GM18511 (cell line): ENCODE results near the gene PSMC2.
A peak's percentile ranks its signal among the peaks of the same experiment; 100 is the strongest.

Experiments used
- ATAC-seq: cut with Tn5 transposase; IDR thresholded peaks from one replicate; pipeline ENCODE4 v1.9.1; 2021; ENCODE audit warnings: mild to moderate bottlenecking, moderate library complexity; ENCODE audit not compliant: unreplicated experiment

PSMC2 gene

DNA sequence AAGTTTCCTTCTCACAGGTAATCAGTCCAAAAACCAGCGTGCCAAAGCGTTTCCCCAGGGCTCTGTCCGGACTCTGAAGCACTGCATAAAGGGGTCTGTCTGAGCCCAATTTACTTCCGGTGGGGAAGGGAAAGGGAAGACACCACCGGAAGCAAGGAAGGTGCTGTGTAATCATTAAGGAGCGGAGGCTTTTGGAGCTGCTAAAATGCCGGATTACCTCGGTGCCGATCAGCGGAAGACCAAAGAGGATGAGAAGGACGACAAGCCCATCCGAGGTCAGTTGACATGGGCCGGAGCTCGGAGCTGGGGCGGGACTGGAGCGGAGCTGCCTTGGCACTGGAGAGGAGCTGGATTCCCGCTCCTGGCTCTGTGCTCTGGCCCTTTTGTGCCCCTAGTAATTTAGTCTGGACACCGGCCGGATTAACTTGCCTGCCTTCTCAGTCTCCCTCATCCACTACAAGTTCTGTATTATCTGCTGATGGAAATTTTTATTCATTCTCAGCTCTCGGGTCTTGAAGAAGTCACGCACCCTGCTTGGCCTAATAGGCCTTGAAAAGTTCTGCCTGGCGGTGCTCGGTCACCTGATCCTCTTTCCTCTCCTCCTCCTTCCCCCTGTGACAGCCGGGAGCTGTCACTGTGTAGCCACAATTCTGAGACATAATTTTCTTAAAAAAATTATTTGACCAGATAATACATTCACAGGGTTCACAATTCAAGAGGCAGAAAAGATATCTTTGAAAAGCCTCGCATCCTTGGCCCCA, at the start of gene PSMC2:
PSMC2 (plus strand) TSS at position 137 of the 761 bp plus-strand sequence; CDS start at position 206, 69 bp downstream.
- peak; percentile 77 for ATAC-seq

DNA sequence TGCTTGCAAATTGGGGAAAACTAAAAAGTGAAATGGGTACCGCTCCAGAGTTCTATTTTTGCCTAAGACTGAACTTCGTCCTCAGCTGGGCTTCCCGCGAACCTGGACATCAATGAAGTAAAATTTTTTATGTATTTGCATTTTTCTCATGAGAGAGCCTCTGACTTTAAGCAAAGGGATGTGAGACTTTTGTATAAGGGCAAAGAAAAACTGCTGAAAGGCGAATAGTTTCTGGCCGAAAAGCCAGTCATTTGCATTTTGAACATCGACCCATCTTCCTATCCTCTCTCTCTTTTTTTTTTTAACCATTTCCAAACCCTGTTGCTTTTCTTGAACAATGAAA, 49.6 kb upstream of the PSMC2 start:
- no peak for ATAC-seq

DNA sequence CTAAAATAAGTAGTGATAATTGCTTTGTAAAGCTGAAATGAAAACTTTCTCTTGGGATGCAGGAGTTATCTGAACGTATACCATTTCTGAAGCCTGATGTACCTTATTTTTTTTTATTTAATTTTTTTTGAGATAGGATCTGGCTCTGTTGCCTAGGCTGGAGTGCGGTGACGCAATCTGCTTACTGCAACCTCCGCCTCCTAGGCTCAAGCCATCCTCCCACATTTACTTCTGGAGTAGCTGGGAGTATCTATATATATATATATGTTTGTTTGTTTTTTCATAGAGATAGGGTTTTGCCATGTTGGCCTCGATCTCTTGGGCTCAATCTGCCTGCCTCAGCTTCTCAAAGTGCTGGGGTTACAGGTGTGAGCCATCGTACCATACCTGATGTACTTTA, 47.8 kb upstream of the PSMC2 start:
- no peak for ATAC-seq

DNA sequence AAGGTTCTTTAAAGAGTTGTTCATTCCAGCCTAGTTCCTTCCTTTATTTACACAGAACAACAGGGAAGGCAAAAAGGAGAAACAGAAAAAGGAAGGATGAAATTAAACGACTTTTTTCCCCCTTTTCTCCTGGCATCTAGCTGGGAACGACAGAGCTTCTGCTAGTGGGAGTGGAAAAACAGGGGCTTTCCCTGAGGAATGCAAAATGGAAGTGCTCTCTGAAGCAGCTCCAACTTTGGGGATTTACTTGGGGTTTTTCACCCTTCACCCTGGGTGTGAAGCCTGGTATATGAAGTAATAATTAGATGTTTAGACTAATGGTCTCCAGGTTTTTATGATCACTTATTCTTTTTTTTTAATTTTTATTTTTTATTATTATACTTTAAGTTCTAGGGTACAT, 46.0 kb upstream of the PSMC2 start:
- no peak for ATAC-seq

DNA sequence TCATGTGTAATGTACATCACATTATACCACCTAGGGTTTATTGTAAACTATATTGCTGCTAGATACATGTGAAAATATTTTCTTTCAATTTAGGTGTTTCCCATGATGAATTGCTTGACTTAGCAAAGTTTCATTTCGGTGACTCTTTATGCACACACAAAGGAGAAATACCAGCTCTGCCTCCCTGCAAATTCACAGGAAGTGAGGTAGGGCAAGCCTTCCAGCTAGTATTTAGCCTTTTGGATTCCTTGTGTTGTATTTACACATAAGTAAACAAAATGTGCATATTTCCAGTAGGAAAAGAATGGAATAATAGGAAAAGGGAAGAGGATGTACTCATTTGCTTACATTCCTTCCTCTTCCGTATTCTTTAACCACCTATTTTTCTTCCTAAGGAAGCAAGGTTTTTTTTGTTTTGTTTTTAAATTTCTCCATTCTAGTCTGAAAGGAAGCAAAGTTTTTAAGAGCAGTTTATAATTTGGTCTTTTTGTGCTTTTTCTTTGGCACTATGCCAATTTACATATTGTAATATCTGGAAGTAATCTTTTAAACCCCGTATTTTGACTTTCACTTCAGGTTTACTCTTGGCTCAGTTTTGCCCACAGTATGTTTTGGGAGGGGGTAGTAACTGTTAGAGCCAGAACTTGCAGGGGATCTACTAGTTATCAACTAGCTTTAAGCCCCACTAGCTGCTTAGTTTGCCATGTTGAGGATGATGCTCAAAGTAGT, 39.8 kb upstream of the PSMC2 start:
- ATAC-seq, result peak; percentile 61

DNA sequence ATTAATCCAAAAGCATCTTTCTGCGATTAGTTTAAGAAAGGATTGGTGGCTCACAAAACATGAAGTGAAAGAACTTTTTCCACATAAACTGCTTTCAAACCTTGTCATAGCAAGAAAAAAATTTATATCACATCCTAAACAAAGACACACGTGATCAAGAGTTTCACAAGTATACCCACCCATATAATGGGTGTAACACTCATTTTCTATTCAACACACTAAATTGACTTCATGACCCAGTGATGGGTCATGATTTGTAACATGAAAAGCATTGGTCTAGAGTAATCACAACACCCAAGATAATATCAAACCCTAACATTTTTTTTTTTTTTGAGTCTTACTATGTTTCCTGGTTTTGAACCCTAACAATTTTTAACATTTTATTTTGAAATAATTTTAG, 32.6 kb upstream of the PSMC2 start:
- no peak for ATAC-seq

DNA sequence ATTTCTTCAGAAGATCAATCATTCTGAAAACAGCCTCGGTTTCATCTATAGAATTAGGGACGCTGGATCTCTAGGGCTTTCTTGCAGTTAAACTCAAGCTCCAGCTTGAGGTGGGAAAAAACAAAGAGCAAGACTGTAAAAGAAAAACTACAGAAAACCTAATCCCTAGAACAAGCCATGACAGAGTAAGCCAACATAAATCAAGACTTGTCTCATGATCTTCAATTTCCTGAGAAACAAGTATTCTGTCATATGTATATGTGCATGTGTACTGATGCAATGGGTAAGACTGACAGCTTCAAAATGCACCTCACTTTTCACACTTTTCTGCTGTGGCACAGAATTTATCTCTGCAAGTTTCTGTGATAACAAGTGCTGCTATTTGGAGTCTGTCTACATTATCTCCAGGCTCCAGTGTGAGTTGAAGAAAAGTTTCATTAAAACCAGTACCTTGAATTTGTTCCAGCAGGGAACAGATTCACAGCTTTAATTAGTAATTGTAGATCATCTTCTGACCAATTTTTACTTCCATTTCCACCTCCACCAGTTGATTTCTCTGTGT, 31.0 kb upstream of the PSMC2 start:
- no peak for ATAC-seq

DNA sequence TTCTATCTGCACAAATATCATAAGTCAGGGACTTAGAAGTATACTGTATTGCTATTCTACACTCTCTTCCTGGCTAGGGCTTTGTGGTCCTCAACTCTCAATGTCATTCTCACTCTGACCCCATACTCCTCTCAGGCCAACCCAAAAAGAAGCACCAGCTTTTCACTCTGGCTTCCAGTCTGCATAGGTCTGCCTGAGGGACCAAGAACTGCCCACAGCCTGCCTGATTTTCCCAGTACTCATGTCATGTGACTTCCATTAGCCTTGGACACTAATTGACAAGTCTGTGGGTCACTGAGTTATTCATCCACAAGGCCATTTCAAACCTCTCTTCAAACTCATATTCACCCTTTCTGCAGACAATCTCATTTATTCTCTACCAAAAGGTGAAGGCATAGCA, 30.4 kb upstream of the PSMC2 start:
- no peak for ATAC-seq

DNA sequence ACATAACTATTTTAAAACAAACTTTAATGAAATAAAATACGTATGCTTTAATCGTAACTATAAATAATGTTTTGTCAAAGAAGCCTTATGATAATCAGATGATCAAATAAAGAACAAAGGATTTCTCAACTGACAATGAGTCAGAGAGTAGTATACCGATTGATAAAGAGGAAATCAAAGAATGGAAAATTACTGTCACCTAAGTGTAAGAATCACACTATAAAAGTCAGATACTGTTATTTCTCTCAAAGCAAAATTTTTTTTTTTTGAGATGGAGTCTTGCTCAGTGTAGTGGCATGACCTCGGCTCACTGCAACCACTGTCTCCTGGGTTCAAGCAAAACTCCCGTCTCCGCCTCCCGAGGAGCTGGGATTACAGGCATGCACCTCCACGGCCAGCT, 21.7 kb upstream of the PSMC2 start:
- no peak for ATAC-seq

DNA sequence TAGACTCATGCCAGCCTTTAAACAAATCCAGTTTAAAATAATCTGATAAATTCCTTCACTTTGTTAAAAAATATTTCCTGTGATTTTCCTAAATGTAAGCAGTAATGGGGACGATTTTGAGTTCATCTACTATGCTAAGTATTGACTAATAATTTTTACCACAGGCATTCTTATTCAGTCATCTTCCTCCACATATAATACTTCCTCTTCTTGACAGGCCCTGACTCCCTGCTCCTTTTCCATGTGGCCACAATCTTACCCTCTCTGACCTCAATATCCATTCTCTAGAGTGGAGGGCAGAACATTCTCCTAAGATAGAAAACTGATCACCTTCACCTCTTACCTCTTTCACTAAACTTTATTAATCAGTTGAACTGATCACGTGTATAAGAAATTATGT, 10.7 kb upstream of the PSMC2 start:
- ATAC-seq, result no peak

DNA sequence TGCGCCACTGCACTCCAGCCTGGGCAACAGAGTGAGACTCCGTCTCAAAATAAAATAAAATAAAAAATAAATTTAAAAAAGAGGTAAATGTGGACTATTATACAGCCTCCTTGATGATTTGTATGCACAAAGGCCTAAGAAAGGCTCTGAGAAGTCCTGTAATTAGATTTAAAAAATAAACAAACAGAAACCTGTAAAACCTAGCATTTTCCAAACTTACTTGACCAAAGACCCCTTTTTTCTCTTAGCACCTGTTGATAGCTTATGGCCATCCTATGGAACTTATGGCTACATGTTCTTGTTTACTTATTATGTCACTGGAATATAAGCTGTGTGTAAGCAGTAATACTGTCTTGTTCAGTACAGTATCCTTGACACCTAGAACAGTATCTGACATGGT, 8.6 kb upstream of the PSMC2 start:
- no peak for ATAC-seq

DNA sequence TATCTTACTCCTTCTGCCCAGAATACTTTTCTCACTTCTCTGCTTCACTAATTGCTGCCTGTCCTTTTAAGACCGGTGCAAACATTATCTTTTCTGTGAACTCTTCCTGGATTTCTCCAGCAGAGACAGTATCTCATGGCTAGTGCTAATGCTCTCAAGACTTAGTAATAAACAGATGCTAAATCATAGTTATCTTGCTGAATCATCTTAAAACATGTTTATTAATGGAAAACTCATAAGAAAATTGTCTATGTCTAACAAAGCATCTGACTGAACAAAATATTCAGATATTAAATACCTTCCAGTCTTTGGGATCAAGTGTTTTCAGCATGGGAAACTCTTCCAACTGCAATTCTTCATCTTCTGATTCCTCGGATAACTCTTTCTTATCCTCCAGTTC, 6.0 kb upstream of the PSMC2 start:
- ATAC-seq, result no peak

DNA sequence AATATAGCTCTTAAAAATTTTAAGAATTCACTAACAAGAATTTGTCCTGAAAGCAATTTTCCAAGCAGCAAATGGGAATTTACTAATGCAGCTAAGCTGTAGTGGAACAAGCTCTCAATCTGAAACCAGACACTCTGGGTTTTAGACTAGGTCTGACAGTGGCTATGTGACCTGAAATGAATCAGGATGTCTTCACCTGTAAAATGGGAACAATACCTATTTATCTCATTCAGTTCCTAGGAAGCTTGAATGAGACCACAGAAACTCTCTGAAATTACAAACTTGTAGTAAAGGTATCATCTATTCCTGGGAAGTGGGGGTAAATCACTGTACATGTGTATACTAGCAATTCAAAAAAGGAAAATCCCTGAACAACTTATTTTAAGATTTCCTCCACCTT, 4.1 kb upstream of the PSMC2 start:
- no peak for ATAC-seq

DNA sequence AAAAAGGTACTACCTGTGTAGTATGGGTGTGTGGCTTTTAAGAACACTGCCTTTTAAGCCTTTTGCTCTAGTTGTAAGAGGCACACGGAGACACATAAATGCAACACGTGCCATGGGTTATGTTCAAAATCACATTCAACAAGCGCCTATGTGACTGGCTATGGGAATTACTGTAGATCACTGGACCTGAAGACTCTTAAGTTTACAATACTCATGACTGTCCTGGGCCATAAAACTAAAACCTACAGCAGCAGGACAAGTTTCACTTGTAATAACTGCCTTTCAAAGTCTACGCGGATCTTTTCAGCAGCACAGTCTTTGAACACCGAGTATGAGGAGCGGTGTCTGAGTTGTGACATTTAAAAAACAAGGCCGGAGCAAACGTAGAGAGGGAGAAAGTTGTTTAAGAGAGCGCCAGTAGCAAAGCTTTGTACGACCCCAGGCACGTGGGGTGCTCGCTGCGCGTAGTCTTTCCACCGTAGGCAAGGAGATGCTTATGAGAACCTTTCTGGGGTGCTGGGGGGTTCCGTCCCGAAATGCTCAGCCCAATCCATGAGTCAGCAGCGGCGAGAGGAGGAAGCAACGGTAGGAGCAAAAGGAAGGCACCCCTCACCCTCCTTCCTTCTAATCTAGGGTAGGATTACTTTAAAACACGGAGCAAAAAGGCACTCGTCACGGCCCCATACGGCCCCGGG, 3.5 kb upstream of the PSMC2 start:
- peak; percentile 18 for ATAC-seq

DNA sequence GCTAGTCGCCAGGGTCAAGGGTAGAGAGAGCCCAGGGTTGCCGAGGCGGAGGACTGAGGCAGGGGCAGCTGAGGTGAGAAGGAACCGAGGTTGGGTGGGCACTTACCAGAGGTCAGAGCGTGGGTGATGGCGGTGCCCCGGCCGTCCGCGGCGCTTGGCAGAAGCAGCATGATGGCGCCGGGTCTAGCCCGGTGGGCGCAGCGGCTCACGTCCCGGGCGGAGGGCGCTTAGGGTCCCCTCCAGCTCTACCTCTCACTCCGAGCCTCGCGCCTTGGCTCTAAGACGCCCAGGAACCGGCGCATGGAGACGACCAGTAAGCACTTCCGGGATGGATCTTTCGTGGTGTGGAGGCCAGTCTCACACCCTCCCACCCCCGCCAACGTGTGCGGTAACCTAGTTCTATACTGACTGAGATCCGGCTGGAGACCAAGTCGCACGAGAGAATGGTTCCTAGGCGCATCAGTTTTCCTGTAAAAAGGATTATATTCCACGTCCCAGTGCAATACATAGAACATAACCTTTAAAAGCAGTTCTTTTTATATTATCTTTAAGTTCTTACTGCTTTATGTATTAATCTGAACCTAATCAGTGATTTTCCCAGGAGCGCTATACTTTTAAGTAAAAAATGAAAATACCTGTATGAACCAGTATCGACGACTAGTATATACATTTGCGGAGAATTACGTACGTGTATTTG, 2.8 kb upstream of the PSMC2 start, which contains the start of gene DNAJC2:
DNAJC2 (minus strand) TSS at position 315 of the 697 bp plus-strand sequence; CDS start at position 170, 145 bp downstream.
- peak; percentile 77 for ATAC-seq

DNA sequence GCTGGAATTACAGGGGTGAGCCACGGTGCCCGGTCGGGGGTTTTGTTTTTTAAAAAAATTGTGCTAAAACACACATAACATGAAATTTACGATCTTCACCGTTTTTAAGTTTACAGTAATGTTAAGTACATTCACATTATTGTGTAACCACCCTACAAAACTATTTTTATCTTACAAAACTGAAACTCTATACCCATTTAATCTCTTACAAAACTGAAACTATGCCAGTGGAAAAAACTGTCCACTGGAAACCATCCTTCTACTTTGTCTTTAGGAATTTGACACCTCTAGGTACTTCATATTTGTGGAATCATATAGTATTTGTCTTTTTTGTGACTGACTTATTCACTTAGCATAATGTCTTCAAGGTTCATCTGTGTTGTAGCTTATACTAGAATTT, 1.0 kb upstream of the PSMC2 start:
- no peak for ATAC-seq

DNA sequence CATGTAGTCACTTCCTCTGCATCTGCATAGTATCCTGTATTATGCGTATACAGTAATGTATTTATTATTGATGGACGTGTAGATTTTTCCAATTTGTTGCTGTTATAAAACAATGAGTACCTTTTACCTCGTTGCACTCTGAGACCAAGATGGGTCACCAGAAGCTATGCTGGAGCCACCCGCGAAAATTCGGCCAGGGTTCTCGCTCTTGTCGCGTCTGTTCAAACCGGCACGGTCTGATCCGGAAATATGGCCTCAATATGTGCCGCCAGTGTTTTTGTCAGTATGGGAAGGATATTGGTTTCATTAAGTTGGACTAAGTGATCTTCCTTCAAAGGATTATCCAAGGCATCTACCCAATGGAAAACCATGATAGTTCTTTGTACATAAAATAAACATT, 1.0 kb downstream of the PSMC2 start:
- ATAC-seq, result no peak

DNA sequence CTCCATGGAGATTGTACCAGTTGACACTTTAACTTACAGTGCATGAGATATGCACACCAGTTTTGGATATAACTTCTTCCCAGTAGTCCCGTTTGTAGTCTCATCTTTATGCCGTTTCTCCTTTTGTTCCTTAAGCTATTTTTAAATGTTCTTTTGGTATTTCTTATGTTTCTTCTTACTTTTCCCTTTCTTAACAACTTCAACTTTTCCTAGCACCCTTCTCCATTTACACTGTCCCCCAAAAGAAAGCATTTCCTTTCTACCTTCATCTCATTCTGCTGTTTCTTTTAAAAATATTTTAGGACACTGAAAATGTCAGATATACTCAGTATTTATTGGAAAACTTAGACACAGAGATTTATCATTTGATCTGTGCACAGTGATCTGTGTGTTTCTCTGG, 1.5 kb downstream of the PSMC2 start:
- no peak for ATAC-seq

DNA sequence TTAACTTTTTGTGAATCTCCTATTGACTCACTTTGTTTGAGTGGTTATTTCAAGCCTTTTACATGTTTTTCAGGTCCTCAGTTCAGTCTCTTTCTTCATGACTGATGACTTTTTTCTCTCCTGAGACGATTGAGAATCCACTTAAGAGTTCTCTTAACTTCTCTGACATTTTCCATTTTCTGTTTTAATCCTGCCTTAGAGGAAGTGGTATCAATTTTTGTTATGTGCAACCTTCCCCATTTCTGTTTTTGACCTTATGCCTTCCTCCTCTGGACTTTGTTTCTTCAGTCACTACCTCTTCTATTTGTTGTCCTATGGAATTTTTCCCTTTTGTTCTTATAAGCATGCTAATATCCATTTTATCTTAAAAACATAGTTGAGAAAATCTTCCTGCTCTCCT, 2.4 kb downstream of the PSMC2 start:
- ATAC-seq, result no peak

DNA sequence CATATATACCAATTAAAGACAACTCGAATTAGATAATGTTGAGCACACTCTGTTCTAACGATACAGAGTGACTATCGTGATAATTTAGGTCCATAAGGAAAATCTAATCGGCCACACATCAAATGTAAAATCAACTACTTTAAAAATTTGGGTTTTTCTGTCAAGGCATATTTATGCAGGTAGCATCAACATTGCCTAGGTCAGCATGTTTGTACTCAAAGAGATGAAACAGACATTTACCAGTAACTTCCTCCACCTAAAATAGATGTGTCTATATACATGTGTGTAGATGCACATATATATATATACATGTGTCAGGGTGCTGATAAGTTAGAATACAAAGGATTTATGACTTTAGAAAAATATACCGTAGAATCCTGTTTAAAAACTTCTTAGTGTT, 22.0 kb downstream of the PSMC2 start:
- ATAC-seq, result no peak
